AG08396 (cell line): ENCODE data around the gene APIP.

Experiments used
- DNase-seq: peaks from one replicate; pipeline ENCODE4 v3.0.0; 2012; ENCODE audit warnings: low spot score, mixed read lengths

The APIP gene, protein sequence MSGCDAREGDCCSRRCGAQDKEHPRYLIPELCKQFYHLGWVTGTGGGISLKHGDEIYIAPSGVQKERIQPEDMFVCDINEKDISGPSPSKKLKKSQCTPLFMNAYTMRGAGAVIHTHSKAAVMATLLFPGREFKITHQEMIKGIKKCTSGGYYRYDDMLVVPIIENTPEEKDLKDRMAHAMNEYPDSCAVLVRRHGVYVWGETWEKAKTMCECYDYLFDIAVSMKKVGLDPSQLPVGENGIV

DNA sequence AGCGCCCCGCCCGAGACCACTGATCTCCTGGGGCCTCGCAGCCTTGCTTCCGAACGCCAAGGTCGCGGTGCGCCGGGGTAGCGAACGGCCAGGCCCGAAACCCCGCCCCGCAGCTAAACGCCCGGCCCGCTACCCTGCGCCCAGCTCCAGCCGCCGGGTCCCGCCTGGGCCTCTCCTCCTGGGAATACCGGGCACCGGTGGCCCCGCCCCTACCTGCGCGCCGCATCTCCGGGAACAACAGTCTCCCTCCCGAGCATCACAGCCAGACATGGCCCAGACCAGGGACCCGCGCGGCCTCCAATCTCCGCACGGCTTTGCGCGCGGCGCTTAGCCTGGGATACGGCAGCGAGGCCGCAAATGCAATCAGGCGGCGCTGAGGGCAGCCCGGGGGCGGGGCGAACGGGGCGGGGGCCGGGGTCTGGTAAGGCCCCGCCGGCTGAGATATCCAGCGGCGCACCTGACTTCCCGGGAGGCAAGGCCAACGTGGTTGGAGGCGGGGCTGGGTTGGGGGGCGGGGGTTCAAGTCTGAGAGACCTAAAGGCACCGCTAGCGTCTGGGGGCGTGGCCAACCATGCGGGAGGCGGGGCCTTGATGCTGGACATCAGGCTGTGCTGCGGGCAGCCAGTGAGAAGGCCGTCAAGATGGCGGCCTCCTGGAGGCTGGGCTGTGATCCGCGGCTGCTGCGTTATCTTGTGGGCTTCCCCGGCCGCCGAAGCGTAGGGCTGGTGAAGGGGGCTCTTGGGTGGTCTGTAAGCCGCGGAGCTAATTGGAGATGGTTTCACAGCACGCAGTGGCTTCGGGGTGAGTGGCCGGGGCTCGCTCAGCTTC lies at the start of gene APIP, which contains the start of gene PDHX:
Gene APIP, minus strand, starts transcription at position 365 of the 828 bp plus-strand sequence. Its CDS starts 95 bp downstream, at position 270.
Gene PDHX, plus strand, starts transcription at position 604 of the 828 bp plus-strand sequence. Its CDS starts 38 bp downstream, at position 642.
- peak; percentile 98 for DNase-seq

DNA sequence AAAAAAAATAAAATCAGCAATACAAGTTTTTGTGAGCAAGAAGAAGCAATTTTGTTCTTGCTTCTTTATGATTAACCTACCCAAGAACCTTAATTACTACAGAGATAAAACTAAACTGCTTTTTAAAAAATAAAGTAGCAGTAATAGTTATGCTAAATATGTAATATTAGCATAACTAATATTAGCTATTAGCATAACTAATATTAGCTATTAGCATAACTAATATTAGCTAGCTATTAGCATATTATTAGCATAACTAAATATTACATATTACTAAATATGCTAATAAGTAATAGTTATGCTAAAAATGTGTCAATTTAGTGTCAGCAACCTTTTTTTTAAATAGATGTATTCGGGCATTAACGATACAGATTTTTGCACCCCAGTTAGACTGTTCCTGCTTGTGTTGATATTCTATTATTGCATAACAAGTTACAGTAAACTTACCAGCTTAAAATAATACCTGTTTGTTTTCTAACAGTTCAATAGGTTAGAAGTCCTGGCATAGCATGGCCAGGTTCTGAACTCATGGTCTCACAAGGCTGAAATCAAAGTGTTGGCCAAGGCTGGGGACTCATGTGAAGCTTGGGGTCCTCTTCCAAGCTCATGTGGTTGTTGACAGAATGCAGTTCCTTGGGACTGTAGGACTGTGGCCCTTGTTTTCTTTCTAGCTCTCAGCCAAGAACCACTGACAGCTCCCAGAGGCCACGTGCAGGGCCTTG lies 48.6 kb upstream of the APIP start:
- no peak for DNase-seq

DNA sequence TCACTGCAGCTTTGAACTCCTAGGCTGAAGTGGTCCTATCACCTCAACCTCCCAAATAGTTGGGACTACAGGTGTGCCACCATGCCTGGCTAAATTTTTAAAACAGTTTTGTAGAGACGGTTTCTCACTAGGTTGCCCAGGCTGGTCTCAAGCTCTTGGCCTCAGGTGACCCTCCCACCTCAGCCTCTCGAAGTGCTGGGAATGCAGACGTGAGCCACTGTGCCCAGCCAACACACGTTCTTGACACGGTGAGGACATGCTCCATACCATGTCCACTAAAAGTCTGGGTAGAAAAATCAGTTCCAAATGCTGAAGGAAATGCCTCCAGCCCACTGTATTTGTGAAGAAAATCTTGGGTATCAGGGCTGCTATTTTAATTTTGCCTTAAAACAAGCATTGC lies 47.2 kb upstream of the APIP start:
- no peak for DNase-seq

DNA sequence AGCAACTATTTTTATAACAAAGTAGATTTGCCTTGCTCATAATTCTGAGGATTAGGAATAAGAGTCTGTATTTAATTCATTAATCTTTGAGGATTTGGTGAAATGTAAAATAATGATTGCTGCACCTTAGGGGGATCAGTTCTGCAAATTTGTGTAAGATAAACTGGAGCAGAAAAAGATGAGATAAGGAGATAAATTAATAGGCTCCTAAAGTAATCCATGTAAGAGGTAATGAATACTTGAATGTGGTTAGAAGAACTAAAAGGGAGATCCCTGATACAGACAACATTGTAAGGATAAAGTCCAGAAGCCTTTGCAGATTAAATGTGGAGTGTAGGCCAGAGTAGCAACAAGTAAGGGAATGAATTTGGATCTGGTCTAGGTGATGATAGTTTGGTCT lies 45.9 kb upstream of the APIP start:
- no peak for DNase-seq

DNA sequence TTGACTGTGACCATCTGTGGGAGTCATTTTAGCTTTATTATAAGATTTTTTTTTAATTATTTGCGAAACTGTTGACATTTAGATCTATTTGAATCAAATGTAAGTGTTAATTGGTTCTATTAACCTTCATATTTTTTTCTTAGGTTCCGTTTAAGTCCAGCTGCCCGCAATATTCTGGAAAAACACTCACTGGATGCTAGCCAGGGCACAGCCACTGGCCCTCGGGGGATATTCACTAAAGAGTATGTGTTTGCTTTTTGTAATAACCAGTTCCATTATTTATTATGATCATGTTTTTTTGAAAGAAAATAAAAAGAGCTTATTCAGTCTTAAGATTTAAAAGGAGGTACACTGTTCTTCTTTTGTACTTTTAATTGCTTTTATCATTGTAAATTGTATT lies 44.1 kb upstream of the APIP start:
- DNase-seq = no peak

DNA sequence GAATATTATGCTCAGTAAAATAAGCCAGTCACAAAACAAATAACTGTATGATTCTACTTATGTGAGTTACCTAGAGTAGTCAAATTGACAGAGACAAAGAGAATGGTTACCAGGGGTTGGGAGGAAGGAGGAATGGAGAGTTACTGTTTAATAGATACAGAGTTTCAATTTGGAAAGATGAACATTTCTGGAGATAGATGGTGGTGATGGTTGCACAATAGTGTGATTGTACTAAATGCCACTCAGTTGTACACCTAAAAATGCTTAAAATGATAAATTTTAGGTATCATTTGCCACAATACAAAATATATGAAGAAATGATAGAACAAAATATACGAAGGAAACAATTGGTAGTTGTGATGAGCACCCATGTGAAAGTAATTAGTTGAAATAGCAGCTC lies 43.6 kb upstream of the APIP start:
- DNase-seq = no peak

DNA sequence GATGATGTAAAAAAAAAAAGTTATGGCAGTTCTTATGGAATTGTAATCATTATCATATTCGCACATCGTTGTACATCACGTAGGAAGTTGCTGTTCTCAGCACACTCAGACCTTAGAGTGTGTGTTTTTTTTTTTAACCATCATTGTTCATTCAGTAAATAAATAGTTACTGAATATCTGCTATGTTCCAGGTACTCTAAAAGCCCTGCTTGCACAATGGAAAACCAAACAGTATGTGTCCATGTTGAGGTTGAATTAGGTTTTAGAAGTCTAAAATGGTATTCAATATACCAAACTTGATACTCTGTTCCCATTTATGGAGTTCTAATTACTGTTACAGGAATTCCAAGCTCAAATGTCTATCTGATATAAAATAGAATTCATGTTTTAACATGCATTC lies 41.4 kb upstream of the APIP start:
- DNase-seq = no peak

DNA sequence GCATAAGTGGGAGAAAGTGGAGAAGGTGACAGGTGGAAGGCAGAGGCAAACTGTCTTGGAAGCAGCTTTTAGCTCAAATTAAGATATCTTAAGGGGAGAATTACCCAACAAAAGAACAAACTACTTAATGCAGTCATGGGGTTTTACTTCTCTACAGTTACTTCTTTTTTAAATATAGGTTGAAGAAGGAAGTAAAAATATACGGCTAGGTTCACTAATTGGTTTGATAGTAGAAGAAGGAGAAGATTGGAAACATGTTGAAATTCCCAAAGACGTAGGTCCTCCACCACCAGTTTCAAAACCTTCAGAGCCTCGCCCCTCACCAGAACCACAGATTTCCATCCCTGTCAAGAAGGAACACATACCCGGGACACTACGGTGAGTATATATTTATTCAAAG lies 41.0 kb upstream of the APIP start:
- no peak for DNase-seq

DNA sequence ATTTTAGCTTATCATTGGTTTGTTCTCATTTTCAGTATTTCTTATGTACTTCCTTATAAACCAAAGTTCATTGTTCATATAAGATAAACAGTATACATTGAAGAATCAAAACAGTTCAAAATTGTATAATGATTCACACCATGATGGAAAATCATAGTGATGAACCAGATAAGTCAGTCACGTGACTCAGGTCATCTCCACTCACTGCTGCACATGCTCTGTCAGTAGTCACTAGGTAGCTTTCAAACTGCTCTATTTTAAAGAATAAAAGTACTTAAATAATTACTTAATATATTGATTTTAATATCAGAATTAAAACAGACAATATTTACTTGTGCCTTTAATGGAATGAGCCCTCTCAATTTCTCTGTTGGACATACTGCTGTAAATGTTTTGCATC lies 37.8 kb upstream of the APIP start:
- DNase-seq = no peak

DNA sequence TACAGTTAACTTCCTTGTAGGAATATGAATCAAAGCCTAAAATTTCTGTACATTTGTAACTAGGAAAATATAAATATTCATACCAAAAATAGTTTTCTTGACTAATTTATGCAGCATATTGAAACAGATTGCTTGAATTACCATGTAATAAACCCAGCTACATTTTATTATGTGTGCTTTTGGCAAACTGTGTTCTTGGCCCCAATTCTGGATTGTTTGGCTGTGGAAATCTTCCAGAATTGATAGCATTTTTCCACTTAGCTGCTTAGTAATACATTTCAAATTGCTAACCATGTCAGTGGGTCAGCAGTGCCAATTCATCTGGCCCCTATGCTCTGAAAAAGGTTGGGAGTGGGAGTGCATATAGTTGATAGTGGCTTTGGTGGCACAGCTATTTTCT lies 32.5 kb upstream of the APIP start:
- DNase-seq = no peak

DNA sequence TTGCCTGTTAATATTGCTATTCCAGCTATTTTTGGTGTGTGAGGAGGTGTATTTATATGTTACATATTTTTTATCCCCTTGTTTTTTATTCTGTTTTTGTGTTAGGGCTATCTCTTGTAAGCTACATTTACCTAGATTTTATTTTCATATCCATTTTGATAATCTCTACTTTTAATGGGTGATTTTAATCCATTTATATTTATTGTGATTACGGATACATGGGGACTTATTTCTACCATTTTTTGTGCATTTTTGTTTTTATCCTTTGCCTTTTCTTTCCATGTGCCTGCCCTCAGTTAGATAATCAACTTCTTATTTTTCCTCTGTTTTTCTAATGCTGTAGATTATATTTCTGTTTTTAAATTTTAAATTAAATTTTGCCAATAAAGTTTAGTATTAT lies 28.5 kb upstream of the APIP start:
- DNase-seq = no peak

DNA sequence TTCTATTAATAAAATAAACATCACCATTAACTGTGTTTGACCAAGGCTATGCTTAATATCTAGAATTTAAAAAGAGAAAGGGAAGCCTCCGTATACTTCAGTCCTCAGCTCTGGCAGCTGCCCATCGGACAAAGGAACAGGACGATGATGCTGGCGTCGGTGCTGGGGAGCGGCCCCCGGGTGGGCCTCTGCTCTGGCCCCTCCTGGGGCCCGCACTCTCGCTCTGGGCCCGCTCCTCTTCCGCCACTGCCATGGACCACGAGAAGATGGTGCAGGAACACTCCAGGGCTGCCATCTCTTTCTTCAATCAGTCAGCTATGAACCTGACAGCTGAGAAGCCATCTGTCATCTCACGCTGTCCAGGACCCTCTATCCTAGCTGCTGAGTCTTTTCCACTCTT lies 25.5 kb upstream of the APIP start:
- DNase-seq = no peak

DNA sequence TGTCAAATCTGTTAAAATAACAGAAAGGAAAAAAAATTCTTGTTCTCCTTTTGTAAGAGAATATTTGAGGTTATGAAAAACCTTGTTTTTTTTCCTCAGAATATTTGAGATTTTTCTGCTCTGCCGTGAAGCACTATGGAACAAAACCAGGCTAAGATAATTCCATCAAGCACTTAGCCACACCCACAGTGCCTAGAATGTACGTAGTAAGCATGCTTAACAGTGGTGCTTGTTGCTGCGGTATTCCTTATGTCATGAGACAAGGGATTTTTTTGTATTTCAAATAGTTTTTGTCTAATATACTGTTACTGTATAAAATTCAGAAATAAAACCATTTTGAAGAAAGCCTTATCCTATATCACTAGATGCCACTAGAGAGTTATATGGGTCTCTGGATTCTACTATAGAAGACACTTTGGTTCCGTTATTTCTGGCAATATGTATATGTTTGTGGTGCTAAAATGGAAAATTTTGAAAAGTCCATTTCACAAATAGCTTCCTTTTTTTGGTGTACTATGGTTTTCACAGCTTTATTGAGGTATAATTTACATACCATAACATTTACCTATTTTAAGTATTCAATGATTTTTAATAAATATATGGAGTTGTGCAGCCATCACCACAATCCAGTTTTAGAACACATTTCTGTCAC lies 24.0 kb upstream of the APIP start:
- DNase-seq = peak; percentile 20

DNA sequence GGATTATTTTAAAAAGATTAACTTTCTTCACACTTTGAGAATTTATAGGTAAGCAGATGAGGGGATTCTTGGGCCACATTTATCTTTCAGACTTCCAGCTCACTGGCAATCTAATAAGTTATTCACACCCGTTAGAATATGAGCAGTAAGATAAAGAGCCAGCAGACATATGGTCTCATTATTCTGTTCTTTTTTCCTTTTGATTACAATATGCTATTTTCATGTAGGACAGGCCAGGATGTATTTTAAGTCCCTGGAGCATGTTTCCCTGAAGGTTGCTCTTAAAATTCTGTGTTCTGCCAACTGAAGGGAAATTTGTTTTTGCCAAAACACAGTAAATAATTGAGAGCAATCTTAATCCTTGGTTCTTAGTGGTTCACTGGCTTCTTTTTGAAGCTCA lies 22.4 kb upstream of the APIP start:
- no peak for DNase-seq

DNA sequence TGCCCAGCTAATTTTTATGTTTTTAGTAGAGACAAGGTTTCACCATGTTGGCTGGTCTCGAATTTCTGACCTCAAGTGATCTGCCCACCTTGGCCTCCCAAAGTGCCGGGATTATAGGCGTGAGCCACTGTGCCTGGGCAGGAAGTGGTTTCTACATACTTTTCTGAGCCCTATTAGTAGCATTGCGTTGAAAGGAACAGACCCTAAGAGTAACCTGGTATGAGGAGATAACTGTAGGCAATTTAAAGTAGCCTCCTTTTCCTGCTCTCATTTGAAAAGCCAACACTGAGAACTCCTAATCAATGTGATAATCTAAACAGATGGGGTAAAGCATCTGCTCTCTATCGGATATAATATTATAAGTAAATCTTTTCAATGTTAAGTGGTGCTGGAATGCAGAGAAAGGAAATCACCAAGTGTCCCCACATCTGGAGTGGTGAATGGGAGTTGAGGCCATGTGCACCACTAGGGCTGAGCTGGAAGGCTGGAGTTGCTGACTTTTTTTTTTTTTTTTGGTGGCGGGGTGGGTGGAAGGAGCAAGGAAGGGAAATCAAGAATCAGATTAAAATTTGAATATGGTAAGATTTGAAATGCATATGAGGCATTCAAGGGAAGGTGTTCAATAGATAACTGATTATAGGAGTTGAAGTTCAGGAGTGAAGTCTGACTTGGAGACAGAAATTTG lies 20.9 kb upstream of the APIP start:
- DNase-seq = no peak

DNA sequence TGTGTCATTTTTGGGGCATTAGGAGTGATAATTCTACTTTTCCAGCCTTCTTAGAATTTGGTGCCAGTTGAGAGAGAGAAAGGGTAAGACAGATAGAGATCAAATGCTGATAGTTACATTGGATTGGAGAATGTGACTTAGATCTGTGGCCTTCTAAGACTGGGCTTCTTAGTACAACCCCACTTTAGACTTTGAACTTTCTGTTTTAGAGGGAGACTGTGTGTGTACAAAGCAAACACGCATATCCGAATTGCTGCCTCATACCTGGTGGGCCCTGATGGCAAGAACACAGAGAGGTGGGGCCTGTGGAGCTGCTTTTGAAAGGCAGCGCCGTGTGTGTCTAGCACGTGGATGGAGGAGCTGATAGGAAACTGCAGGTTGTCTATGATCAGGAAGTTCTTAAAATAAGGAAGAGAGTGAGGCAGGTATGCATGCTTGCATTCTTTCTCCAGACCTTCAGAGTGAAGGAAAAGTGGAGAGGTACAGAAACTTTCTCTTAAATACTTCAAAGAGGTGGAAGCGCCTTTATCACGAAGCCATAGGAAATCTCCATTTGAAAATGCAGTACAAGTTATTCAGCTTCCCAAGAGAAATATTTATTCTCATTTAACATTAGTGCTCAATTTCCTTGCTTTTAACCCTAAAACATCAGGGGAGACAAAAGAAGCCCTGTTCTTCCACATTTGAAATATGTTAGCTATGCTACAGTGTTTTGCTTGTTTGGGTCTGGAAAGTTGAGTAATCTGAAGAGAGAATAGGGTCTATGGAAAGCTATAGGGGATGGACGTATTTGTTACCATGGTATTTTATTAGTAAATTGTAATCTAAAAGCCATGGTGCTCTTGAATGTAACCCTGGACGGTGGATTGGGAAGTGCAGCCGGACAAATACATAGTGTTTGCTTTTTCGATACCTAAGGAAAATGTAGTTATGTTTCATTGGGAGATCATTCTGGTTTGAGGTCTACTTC lies 13.9 kb upstream of the APIP start:
- DNase-seq = no peak

DNA sequence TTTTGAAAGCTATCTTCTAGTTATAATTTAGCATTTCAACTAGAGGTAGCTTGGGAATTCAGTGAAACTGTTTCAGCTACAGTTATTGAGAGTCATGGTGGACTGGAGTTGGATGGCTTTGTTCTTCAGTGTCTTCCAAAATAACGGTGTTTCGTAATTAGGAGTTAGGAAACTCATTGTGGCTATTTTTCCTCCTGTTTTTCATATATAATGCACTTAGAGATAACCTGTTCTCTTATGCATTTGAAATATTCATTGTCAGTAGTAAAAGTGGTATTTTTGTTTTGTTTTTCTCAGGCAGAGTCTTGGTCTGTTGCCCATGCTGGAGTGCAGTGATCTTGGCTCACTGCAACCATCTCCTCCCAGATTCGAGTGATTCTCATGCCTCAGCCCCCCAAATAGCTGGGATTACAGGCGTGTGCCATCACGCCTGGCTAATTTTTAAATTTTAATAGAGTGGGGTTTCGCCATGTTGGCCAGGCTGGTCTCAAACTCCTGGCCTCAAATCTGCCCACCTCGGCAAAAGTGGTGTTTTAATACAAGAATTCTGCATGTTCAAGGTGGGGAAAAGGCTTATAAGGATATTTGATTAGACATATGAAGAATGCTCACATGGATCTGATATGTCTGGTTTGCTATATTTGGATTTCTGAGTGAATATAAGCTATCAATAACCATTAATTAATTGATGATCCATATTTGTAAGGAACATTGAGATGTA lies 12.9 kb upstream of the APIP start:
- no peak for DNase-seq

DNA sequence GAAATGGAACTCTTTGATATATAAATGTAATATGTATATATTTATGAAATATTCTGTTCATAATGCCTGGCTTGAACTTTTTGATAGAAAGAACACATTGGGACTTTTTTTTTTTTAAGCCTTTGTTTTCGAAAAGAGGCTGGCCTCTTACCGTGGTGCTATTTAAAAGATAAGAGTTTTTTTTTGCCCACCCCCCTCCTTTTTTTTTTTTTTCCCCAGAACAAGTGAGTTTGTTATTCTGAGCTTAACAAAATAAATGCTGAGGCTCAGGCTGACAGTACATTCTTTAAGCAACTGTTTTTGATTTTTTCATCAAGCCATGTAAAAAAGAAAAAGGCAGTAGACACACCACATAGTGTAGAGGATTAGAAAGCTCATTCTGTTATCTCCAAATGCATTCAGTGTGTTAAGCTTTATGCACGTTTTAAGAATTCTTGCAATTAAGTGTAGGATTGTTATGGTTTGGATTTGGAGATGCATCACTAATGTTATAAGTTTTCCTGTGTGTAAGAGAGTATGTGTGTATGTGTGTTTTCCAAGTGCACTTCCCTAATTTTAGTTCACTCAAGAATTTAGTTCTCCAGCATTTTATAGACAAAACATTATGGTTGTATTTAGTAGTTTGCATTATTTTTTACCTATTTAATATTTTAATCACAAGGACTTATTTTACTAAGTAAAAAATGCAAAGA lies 12.2 kb upstream of the APIP start:
- DNase-seq = no peak

DNA sequence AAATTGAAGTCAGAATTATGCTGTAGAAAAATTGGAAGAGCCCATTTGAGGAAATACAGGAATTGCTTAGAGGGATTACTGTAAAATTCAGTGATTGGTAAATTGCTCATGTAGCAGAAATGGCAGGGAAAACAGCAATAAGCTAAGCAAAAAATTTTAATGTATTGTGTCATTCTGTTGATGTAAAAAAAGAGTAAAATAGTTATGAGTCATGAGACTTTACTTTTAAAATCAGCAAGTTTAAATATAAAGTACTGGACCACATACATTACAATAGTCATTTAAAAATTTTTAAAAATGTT lies 10.6 kb upstream of the APIP start:
- no peak for DNase-seq
